Naive thymus-derived CD4-positive, alpha-beta T cell (primary cell): ENCODE measurements around the gene FASTKD2. TPM values are rescaled to one million over a fixed set of nuclear protein-coding genes. Genes with fewer than 3 reads are reported as not detected.
A peak's percentile ranks its signal among the peaks of the same experiment; 100 is the strongest.

Source experiments
- ATAC-seq: fragments of 150-1000 bp; cut with Tn5 transposase; 2 replicates; pipeline ENCODE4 v1.10.0; 2021; ENCODE audit warnings: mild to moderate bottlenecking, moderate library complexity
- CTCF ChIA-PET: fragments of 350-600 bp; sonication (Branson Sonifier 250); formaldehyde crosslinking; loops from one replicate; lab custom pipeline; 2021; ENCODE audit warnings: antibody characterized with exemption; lab: Charles Lee
- POLR2A ChIA-PET: fragments of 350-600 bp; sonication (Branson Sonifier 250); formaldehyde crosslinking; loops from one replicate; lab custom pipeline; 2021; ENCODE audit warnings: antibody characterized with exemption, inconsistent platforms; lab: Charles Lee
- DNase-seq, 9 donors: peaks; one replicate each; pipeline versions ENCODE4 v3.0.0 to v3.0.0-alpha.2; 2020 to 2022; ENCODE audit warnings: mixed read lengths in 1 of 9
- H3K27ac ChIP-seq: one replicate; pipeline ENCODE4 v1.7.0; 2013; ENCODE audit warnings: mild to moderate bottlenecking, low read depth, low read length, moderate library complexity
- H3K27me3 ChIP-seq, 2 donors: one replicate each; pipeline ENCODE4 v1.7.0; 2013; ENCODE audit warnings: low read length in 2 of 2, mild to moderate bottlenecking in 2 of 2, moderate library complexity in 2 of 2; ENCODE audit not compliant: control insufficient read depth in 2 of 2, insufficient read depth in 2 of 2
- H3K36me3 ChIP-seq, 3 experiments: 1 replicate in 2 of 3; 2 replicates in 1 of 3; pipeline ENCODE4 v1.7.0; 2013; ENCODE audit warnings: low read length in 3 of 3, mild to moderate bottlenecking in 3 of 3, moderate library complexity in 1 of 3; ENCODE audit not compliant: insufficient read depth in 3 of 3, control insufficient read depth in 2 of 3
- H3K4me1 ChIP-seq, 2 donors: one replicate each; pipeline ENCODE4 v1.7.0; 2013; ENCODE audit warnings: low read length in 2 of 2, mild to moderate bottlenecking in 2 of 2, moderate library complexity in 1 of 2; ENCODE audit not compliant: control insufficient read depth in 2 of 2, insufficient read depth in 2 of 2
- H3K4me3 ChIP-seq: 2 replicates; pipeline ENCODE4 v1.7.0; 2013; ENCODE audit warnings: mild to moderate bottlenecking, low read length
- H3K9me3 ChIP-seq, 3 experiments: 1 replicate in 2 of 3; 2 replicates in 1 of 3; pipeline ENCODE4 v1.7.0; 2013; ENCODE audit warnings: low read length in 3 of 3; ENCODE audit not compliant: control insufficient read depth in 2 of 3
- H3K27ac Mint-ChIP-seq, 9 donors: one replicate each; pipeline ENCODE4 v1.8.0; 2020 to 2022; ENCODE audit warnings: mixed read lengths in 9 of 9, mild to moderate bottlenecking in 8 of 9, moderate library complexity in 5 of 9, inconsistent platforms in 2 of 9
- H3K27me3 Mint-ChIP-seq, 5 donors: one replicate each; pipeline ENCODE4 v1.8.0; 2021 to 2022; ENCODE audit warnings: mixed read lengths in 5 of 5, mild to moderate bottlenecking in 1 of 5
- H3K36me3 Mint-ChIP-seq, 5 donors: one replicate each; pipeline ENCODE4 v1.8.0; 2020 to 2022; ENCODE audit warnings: mixed read lengths in 5 of 5, mild to moderate bottlenecking in 3 of 5, inconsistent platforms in 1 of 5
- H3K4me1 Mint-ChIP-seq, 7 donors: one replicate each; pipeline ENCODE4 v1.8.0; 2020 to 2022; ENCODE audit warnings: mixed read lengths in 7 of 7, mild to moderate bottlenecking in 3 of 7, inconsistent platforms in 1 of 7
- H3K4me3 Mint-ChIP-seq, 10 donors: one replicate each; pipeline ENCODE4 v1.8.0; 2020 to 2022; ENCODE audit warnings: mild to moderate bottlenecking in 10 of 10, mixed read lengths in 10 of 10, moderate library complexity in 6 of 10, inconsistent platforms in 2 of 10
- H3K9me3 Mint-ChIP-seq, 11 donors: one replicate each; pipeline ENCODE4 v1.8.0; 2020 to 2022; ENCODE audit warnings: mixed read lengths in 11 of 11, mild to moderate bottlenecking in 4 of 11, inconsistent platforms in 1 of 11, moderate library complexity in 1 of 11
- intact Hi-C, 2 donors: fragments of 100-400 bp; cut with micrococcal nuclease; formaldehyde crosslinking; loops; one replicate each; pipeline ENCODE4 v1.15.1; 2023
- polyA plus RNA-seq, 2 donors: library from polyadenylated mRNA; unstranded; fragments of 300-500 nt; fragmentation: Illumina TruSeq; gene quantifications; one replicate each; pipeline ENCODE4 v1.2.3, GENCODE V29; 2021
- total RNA-seq, 6 experiments: library from RNA in 5 of 6; stranded (reverse) in 5 of 6; gene quantifications; 1 replicate in 5 of 6; 2 replicates in 1 of 6; pipeline ENCODE4 v1.2.3 and lab custom pipeline; 2021 to 2026

The FASTKD2 gene
- total and polyA plus RNA-seq, 7 experiments from 2014 or later, result 16.5 to 31.9 (median 25.4) TPM

GRCh38 chr2:206799083-206799482 lies 33.7 kb downstream of the FASTKD2 start:
- Mint-ChIP-seq H3K4me3 (no peak overlapping the region), H3K9me3 (no peaks in the 10 kb centered on the region), H3K36me3 (peaks cover 0 to 8% (median 0%) of the 10 kb centered on the region in 5 donors), H3K27me3 (no peaks in the 10 kb centered on the region), H3K27ac (peak overlapping the region in 2 of 9 donors; percentile 20 to 36), H3K4me1 (peaks cover 15 to 32% (median 24%) of the 10 kb centered on the region in 7 donors)
- no peaks in the 10 kb centered on the region for H3K36me3 ChIP-seq
- no peak for DNase-seq
- peak; percentile 28 for ATAC-seq
- peaks cover 0 to 4% of the 10 kb centered on the region in 2 donors for H3K4me1 ChIP-seq
- no peaks in the 10 kb centered on the region for H3K27me3 ChIP-seq
- no peaks in the 10 kb centered on the region for H3K9me3 ChIP-seq
- no peak overlapping the region for H3K27ac ChIP-seq
- intact Hi-C loops, result no loop called here
- ChIA-PET CTCF (interaction anchor here (0.5 to 2.4 kb wide), 7 partner anchors 8 to 734 kb away, joined by 3 to 10 read pairs (median 4); no protein-coding TSS in a partner anchor), POLR2A (interaction anchor here (0.7 kb wide), 1 partner anchor 731 kb away, joined by 4 read pairs; no protein-coding TSS in a partner anchor)
- H3K4me3 ChIP-seq, result no peak overlapping the region

- Histone ChIP-seq H3K27ac (peak overlapping the region; percentile 23), H3K4me3 (no peak overlapping the region), H3K4me1 (peaks cover 0 to 4% of the 10 kb centered on the region in 2 donors), H3K9me3 (no peaks in the 10 kb centered on the region), H3K36me3 (no peaks in the 10 kb centered on the region), H3K27me3 (no peaks in the 10 kb centered on the region)
- Mint-ChIP-seq H3K9me3 (no peaks in the 10 kb centered on the region), H3K4me1 (peaks cover 15 to 32% (median 24%) of the 10 kb centered on the region in 7 donors), H3K27me3 (no peaks in the 10 kb centered on the region), H3K36me3 (peaks cover 0 to 3% (median 0%) of the 10 kb centered on the region in 5 donors), H3K27ac (peak overlapping the region; percentile 1 to 86 (median 37)), H3K4me3 (peak overlapping the region; percentile 52 to 85 (median 79))
- intact Hi-C loops, result loop anchor here (1.0 to 10.0 kb wide), 18 partner anchors 58 to 1272 kb away; partner anchors contain the start of genes KLF7 (in 2 of the 2) and CREB1 (in 1 of the 2)
- POLR2A ChIA-PET, result interaction anchor here (0.9 to 1.8 kb wide), 3 partner anchors 363 to 673 kb away, joined by 3 to 6 read pairs (median 3); partner anchors contain the start of gene KLF7
- ATAC-seq (peak; percentile 67), DNase-seq (peak in 8 of 9 donors; percentile 20 to 61 (median 53))
- CTCF ChIA-PET, result interaction anchor here (0.5 to 3.9 kb wide), 21 partner anchors 10 to 725 kb away, joined by 3 to 43 read pairs (median 4); no protein-coding TSS in a partner anchor
These were observed 35.4 kb downstream of the FASTKD2 start for GRCh38 chr2:206800506-206801417.

- ChIA-PET CTCF (interaction anchor here (0.6 to 3.9 kb wide), 13 partner anchors 10 to 725 kb away, joined by 3 to 43 read pairs (median 4); no protein-coding TSS in a partner anchor), POLR2A (interaction anchor here (0.9 to 1.8 kb wide), 3 partner anchors 362 to 672 kb away, joined by 3 to 6 read pairs (median 3); partner anchors contain the start of gene KLF7)
- Histone ChIP-seq H3K36me3 (no peaks in the 10 kb centered on the region), H3K4me3 (no peak overlapping the region), H3K27me3 (no peaks in the 10 kb centered on the region), H3K27ac (no peak overlapping the region), H3K4me1 (peaks cover 0 to 4% of the 10 kb centered on the region in 2 donors), H3K9me3 (no peaks in the 10 kb centered on the region)
- Mint-ChIP-seq H3K27ac (peak overlapping the region in 2 of 9 donors; percentile 14 to 37), H3K36me3 (peaks cover 0 to 3% (median 0%) of the 10 kb centered on the region in 5 donors), H3K27me3 (no peaks in the 10 kb centered on the region), H3K4me3 (peak overlapping the region in 1 of 10 donors; percentile 19), H3K4me1 (peaks cover 15 to 32% (median 24%) of the 10 kb centered on the region in 7 donors), H3K9me3 (no peaks in the 10 kb centered on the region)
- intact Hi-C loops, result loop anchor here (2.0 to 10.0 kb wide), 13 partner anchors 57 to 1243 kb away; partner anchors contain the start of gene KLF7 (in 2 of the 2)
- ATAC-seq, result no peak
- no peak for DNase-seq
These were observed 36.2 kb downstream of the FASTKD2 start for GRCh38 chr2:206801418-206802189.

- H3K4me3 Mint-ChIP-seq, result no peak overlapping the region
- ChIA-PET CTCF (interaction anchor here (0.8 to 3.9 kb wide), 3 partner anchors 16 to 674 kb away, joined by 3 to 43 read pairs (median 4); no protein-coding TSS in a partner anchor), POLR2A (interaction anchor here (0.5 kb wide), 1 partner anchor 504 kb away, joined by 5 read pairs; no protein-coding TSS in a partner anchor)
- no peaks in the 10 kb centered on the region for H3K27me3 Mint-ChIP-seq
- Histone ChIP-seq H3K27me3 (no peaks in the 10 kb centered on the region), H3K27ac (no peak overlapping the region), H3K4me3 (no peak overlapping the region), H3K4me1 (peaks cover 0 to 4% of the 10 kb centered on the region in 2 donors), H3K36me3 (no peaks in the 10 kb centered on the region), H3K9me3 (no peaks in the 10 kb centered on the region)
- peaks cover 0 to 2% (median 0%) of the 10 kb centered on the region in 11 donors for H3K9me3 Mint-ChIP-seq
- peaks cover 12 to 26% (median 20%) of the 10 kb centered on the region in 7 donors for H3K4me1 Mint-ChIP-seq
- H3K36me3 Mint-ChIP-seq, result peaks cover 0 to 3% (median 0%) of the 10 kb centered on the region in 5 donors
- DNase-seq, result no peak
- no peak for ATAC-seq
- intact Hi-C loops, result loop anchor here (5.0 to 10.0 kb wide), 6 partner anchors 111 to 1242 kb away; partner anchors contain the start of gene KLF7 (in 2 of the 2)
- H3K27ac Mint-ChIP-seq, result no peak overlapping the region
These were observed 37.5 kb downstream of the FASTKD2 start for GRCh38 chr2:206802654-206803514.

- H3K36me3 Mint-ChIP-seq, result peaks cover 0 to 3% (median 3%) of the 10 kb centered on the region in 5 donors
- H3K27ac Mint-ChIP-seq, result no peak overlapping the region
- DNase-seq (no peak), ATAC-seq (no peak)
- no peak overlapping the region for H3K4me3 ChIP-seq
- H3K27me3 ChIP-seq, result no peaks in the 10 kb centered on the region
- POLR2A ChIA-PET, result no interaction called here
- no peak overlapping the region for H3K4me3 Mint-ChIP-seq
- H3K9me3 Mint-ChIP-seq, result peaks cover 0 to 2% (median 0%) of the 10 kb centered on the region in 11 donors
- H3K36me3 ChIP-seq, result no peaks in the 10 kb centered on the region
- peaks cover 0 to 4% of the 10 kb centered on the region in 2 donors for H3K4me1 ChIP-seq
- no peaks in the 10 kb centered on the region for H3K27me3 Mint-ChIP-seq
- H3K9me3 ChIP-seq, result no peaks in the 10 kb centered on the region
- intact Hi-C loops, result loop anchor here (5.0 to 10.0 kb wide), 6 partner anchors 112 to 1240 kb away; partner anchors contain the start of gene KLF7 (in 2 of the 2)
- H3K27ac ChIP-seq, result no peak overlapping the region
- H3K4me1 Mint-ChIP-seq, result peaks cover 7 to 17% (median 14%) of the 10 kb centered on the region in 7 donors
- CTCF ChIA-PET, result interaction anchor here (0.9 to 1.1 kb wide), 2 partner anchors 22 to 672 kb away, joined by 3 to 4 read pairs; no protein-coding TSS in a partner anchor
These were observed 38.9 kb downstream of the FASTKD2 start for GRCh38 chr2:206804326-206804725.
